GM12878 (cell line): ENCODE results near the gene KRTAP10-5. TPM values are rescaled to one million over a fixed set of nuclear protein-coding genes. Genes with fewer than 3 reads are reported as not detected.

Source experiments
- ATAC-seq: fragments of 200-7000 bp; cut with Tn5 transposase; 3 replicates; pipeline ENCODE4 v1.9.1; 2020; ENCODE audit warnings: mild to moderate bottlenecking, moderate library complexity
- BruUV-seq: library from RNA; stranded (reverse); fragments of 400-500 nt; replicated peaks from 2 replicates; lab custom pipeline; 2021; lab: Mats Ljungman, UMichigan
- CTCF ChIA-PET: fragments of 300-600 bp; sonication (Branson Sonifier 250); formaldehyde crosslinking; extraction: SDS; loops from one replicate; lab custom pipeline; 2021; ENCODE audit warnings: inconsistent platforms; lab: Yijun Ruan, JAX
- POLR2A ChIA-PET: fragments of 350-600 bp; formaldehyde crosslinking; extraction: SDS; loops from one replicate; lab custom pipeline; 2021; ENCODE audit warnings: inconsistent platforms; lab: Charles Lee
- RAD21 ChIA-PET: fragments of 300-600 bp; sonication (Branson Sonifier 250); formaldehyde crosslinking; loops from one replicate; lab custom pipeline; 2023; ENCODE audit warnings: antibody characterized with exemption; ENCODE audit not compliant: unreplicated experiment; lab: Charles Lee
- SMC1A ChIA-PET: fragments of 300-600 bp; sonication (Branson Sonifier 250); formaldehyde crosslinking; loops from one replicate; lab custom pipeline; 2023; ENCODE audit not compliant: unreplicated experiment, uncharacterized antibody; lab: Charles Lee
- DNase-seq: peaks from one replicate; pipeline ENCODE4 v3.0.0-alpha.2; 2011; ENCODE audit warnings: low read depth, low spot score
- FAIRE-seq: peaks from 3 replicates; lab custom pipeline; 2011; peaks lifted over from hg19 to GRCh38; lab: Jason Lieb, UNC
- H2AFZ ChIP-seq: 2 replicates; pipeline ENCODE4 v1.6.0; 2011; ENCODE audit warnings: low read depth, low read length, control low read depth; ENCODE audit not compliant: control insufficient read depth
- H3K27ac ChIP-seq: 2 replicates; pipeline ENCODE4 v1.5.1; 2011; ENCODE audit warnings: control low read depth; ENCODE audit not compliant: control insufficient read depth, insufficient read depth
- H3K27me3 ChIP-seq, 2 experiments: replicated peaks in 1 of 2; 2 replicates each; pipeline versions ENCODE4 v1.6.0 to v1.6.1; 2011; ENCODE audit warnings: low read length in 1 of 2; ENCODE audit not compliant: control insufficient read depth in 2 of 2, insufficient read depth in 2 of 2
- H3K36me3 ChIP-seq, 2 experiments: 2 replicates each; pipeline ENCODE4 v1.5.1; 2011; ENCODE audit warnings: low read length in 1 of 2; ENCODE audit not compliant: control insufficient read depth in 2 of 2, insufficient read depth in 2 of 2
- H3K4me1 ChIP-seq: 2 replicates; pipeline ENCODE4 v1.6.1; 2011; ENCODE audit warnings: mild to moderate bottlenecking, low read length, moderate library complexity, mixed read lengths; ENCODE audit not compliant: control insufficient read depth, insufficient read depth
- H3K4me2 ChIP-seq: 2 replicates; pipeline ENCODE4 v1.6.0; 2011; ENCODE audit warnings: control low read depth; ENCODE audit not compliant: control insufficient read depth, insufficient read depth
- H3K4me3 ChIP-seq: fragments of 200-600 bp; sonication (generic); 2 replicates; pipeline ENCODE4 v1.5.1; 2016
- H3K79me2 ChIP-seq: 2 replicates; pipeline ENCODE4 v1.6.0; 2011; ENCODE audit warnings: low read length; ENCODE audit not compliant: control insufficient read depth, insufficient read depth
- H3K9ac ChIP-seq: 2 replicates; pipeline ENCODE4 v1.8.0; 2011; ENCODE audit warnings: low read length, control low read depth, mixed read lengths; ENCODE audit not compliant: control insufficient read depth, insufficient read depth
- H3K9me3 ChIP-seq: replicated peaks from 3 replicates; pipeline ENCODE4 v1.5.1; 2011; ENCODE audit warnings: mild to moderate bottlenecking, low read length; ENCODE audit not compliant: control insufficient read depth, insufficient read depth
- H4K20me1 ChIP-seq: 2 replicates; pipeline ENCODE4 v1.6.0; 2011; ENCODE audit not compliant: control insufficient read depth, insufficient read depth
- CEBPB ChIP-seq, 2 experiments: fragments of 150-350 bp in 1 of 2; IDR thresholded peaks; 2 replicates each; pipeline ENCODE4 v1.6.1; 2012 to 2014; ENCODE audit warnings: low read depth in 2 of 2, low read length in 2 of 2, borderline replicate concordance in 1 of 2, inconsistent platforms in 1 of 2
- CREM ChIP-seq: IDR thresholded peaks from 2 replicates; pipeline ENCODE4 v1.6.1; 2014; ENCODE audit warnings: antibody characterized with exemption, low read depth
- EP300 ChIP-seq, 2 experiments: fragments of 150-350 bp in 1 of 2; IDR thresholded peaks; 2 replicates each; pipeline ENCODE4 v1.6.1; 2011 to 2012; ENCODE audit warnings: low read depth in 2 of 2, low read length in 2 of 2, borderline replicate concordance in 1 of 2, improper control_type of control experiment in 1 of 2, inconsistent platforms in 1 of 2; ENCODE audit not compliant: control insufficient read depth in 1 of 2
- ETV6 ChIP-seq, 2 experiments: fragments of 450-650 bp in 1 of 2; IDR thresholded peaks in 1 of 2; conservative IDR thresholded peaks in 1 of 2; 2 replicates each; pipeline ENCODE4 v1.6.1; 2014; ENCODE audit warnings: antibody characterized with exemption in 1 of 2, borderline replicate concordance in 1 of 2, low read depth in 1 of 2, mild to moderate bottlenecking in 1 of 2, moderate library complexity in 1 of 2
- FOS ChIP-seq: IDR thresholded peaks from 3 replicates; pipeline ENCODE4 v1.6.1; 2011; ENCODE audit warnings: borderline replicate concordance; ENCODE audit not compliant: insufficient read length; ENCODE audit errors: extremely low read depth
- MXI1 ChIP-seq: fragments of 150-350 bp; IDR thresholded peaks from 2 replicates; pipeline ENCODE4 v1.6.1; 2011; ENCODE audit warnings: low read depth, mild to moderate bottlenecking, inconsistent platforms, low read length, improper control_type of control experiment
- NFXL1 ChIP-seq: fragments of 450-650 bp; IDR thresholded peaks from 2 replicates; pipeline ENCODE4 v1.6.1; 2017; ENCODE audit warnings: antibody characterized with exemption, mild to moderate bottlenecking, borderline replicate concordance
- REST ChIP-seq: IDR thresholded peaks from 2 replicates; pipeline ENCODE4 v1.6.1; 2012; ENCODE audit warnings: mild to moderate bottlenecking, low read depth, low read length
- RFX5 ChIP-seq: IDR thresholded peaks from 2 replicates; pipeline ENCODE4 v1.6.1; 2011; ENCODE audit warnings: low read depth, low read length, improper control_type of control experiment
- STAT1 ChIP-seq: fragments of 450-650 bp; conservative IDR thresholded peaks from 2 replicates; pipeline ENCODE4 v1.6.1; 2014; ENCODE audit warnings: antibody characterized with exemption, mild to moderate bottlenecking
- SUZ12 ChIP-seq: fragments of 200-600 bp; sonication (generic); IDR thresholded peaks from one replicate; pipeline ENCODE4 v1.6.1; 2018; ENCODE audit warnings: antibody characterized with exemption, mild to moderate bottlenecking; ENCODE audit not compliant: unreplicated experiment
- WGBS: methylation state at CpG from one replicate; pipeline ENCODE4 v1.1.6; 2016; ENCODE audit warnings: low lambda C conversion rate; ENCODE audit not compliant: insufficient replicate concordance, insufficient coverage; ENCODE audit errors: missing lambda C conversion rate; 5-methylcytosine and 5-hydroxymethylcytosine counted together
- in situ Hi-C: fragments of 300-500 bp; cut with MboI; formaldehyde crosslinking; loops from 9 replicates; pipeline ENCODE4 v1.14.3; 2018; ENCODE audit warnings: mixed read lengths
- intact Hi-C: fragments of 100-400 bp; cut with micrococcal nuclease; formaldehyde crosslinking; loops from one replicate; pipeline ENCODE4 v1.14.2; 2022; ENCODE audit not compliant: unreplicated experiment
- polyA plus RNA-seq, 11 experiments: library from polyadenylated mRNA; depleted of rRNA in 4 of 11; unstranded in 6 of 11; stranded (reverse) in 5 of 11; fragments of >200 nt; fragmentation: Nextera tagmentation in 4 of 11; fragmentation: Illumina TruSeq in 1 of 11; extraction: Ambion mirVana in 4 of 11; extraction: Trizol in 1 of 11; gene quantifications; 1 replicate in 1 of 11; 2 replicates in 10 of 11; pipeline versions ENCODE4 v1.2.1 to v1.2.3, GENCODE V29; 2011 to 2016; ENCODE audit warnings: inconsistent platforms in 2 of 11, missing spikeins in 2 of 11, low read depth in 1 of 11
- total RNA-seq, 4 experiments: library from RNA; depleted of rRNA in 3 of 4; stranded (reverse); fragments of >200 nt in 3 of 4; fragmentation: Illumina TruSeq in 1 of 4; extraction: Trizol in 1 of 4; gene quantifications; 2 replicates each; pipeline versions ENCODE4 v1.2.1 to v1.2.3, GENCODE V29; 2013 to 2021
- TF ChIP-seq, protein P1 (sequence below): fragments of 150-350 bp; IDR thresholded peaks from 2 replicates; pipeline ENCODE4 v1.6.1; 2016; ENCODE audit warnings: low read depth, low read length
- TF ChIP-seq, protein P2 (sequence below): IDR thresholded peaks from 2 replicates; pipeline ENCODE4 v1.6.1; 2011; ENCODE audit warnings: low read depth, low read length, improper control_type of control experiment, borderline replicate concordance

The KRTAP10-5 gene
- total and polyA plus RNA-seq, 10 of the 15 experiments (the other 5 are each of a cell fraction or from before 2014, with no cell fraction given), result not detected

DNA sequence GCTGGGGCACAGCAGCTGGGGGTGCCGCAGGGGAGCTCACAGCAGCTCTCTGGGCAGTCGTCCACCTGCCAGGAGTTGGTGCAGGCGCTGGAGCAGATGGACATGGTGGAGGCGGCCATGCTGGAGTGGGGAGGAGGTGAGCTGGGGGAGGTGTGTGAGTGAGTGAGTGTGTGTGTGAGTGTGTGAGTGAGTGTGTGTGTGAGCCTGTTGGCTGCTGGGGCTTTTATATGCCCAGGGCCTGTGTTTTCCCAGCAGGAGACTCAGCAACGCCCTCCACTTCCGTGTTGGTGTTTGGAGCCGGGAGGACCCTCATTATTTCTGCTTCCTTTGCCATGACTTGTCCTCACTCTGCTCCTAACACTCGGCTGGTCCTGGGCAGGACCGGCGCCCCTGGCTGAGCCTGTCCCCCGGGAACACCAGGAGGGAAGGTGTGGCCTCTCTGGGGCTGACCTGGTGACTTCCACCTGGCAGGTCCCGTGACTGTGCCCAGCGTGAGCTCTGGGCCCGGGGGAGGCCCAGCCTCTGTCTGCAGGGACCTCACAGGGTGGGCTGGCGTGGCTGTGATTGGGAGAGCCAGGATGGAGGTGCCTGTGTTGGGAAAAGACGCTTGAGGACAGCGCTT lies 29.0 kb downstream of the KRTAP10-5 start, which contains the start of gene KRTAP10-2:
Gene KRTAP10-2, minus strand, starts transcription at position 166 of the 622 bp plus-strand sequence. Its CDS starts 47 bp downstream, at position 119.
- no peak within 1 kb of the TSS for H2AFZ ChIP-seq
- intact Hi-C loops (no loop called here), in situ Hi-C loops (no loop called here)
- no peak within 1 kb of the TSS for H3K4me3 ChIP-seq
- no TSS peak for BruUV-seq
- CTCF ChIA-PET, result no interaction called here
- H3K79me2 ChIP-seq, result no peaks in the 10 kb centered on the region
- POLR2A ChIA-PET, result no interaction called here
- H3K4me2 ChIP-seq, result no peak within 1 kb of the TSS
- no peaks in the 10 kb centered on the region; the same call in 2 of the 3 replicates for H3K9me3 ChIP-seq
- SMC1A ChIA-PET, result no interaction called here
- DNase-seq (no peak), FAIRE-seq (no peak), ATAC-seq (no peak)
- WGBS, result 22% methylated on average over 16 of the region's 17 CpGs
- H3K27ac ChIP-seq, result no peak within 1 kb of the TSS
- no peaks in the 10 kb centered on the region for H3K4me1 ChIP-seq
- RAD21 ChIA-PET, result no interaction called here
- no peaks in the 10 kb centered on the region for H3K27me3 ChIP-seq
- no peak within 1 kb of the TSS for H3K9ac ChIP-seq
- H4K20me1 ChIP-seq, result no peaks in the 10 kb centered on the region
- H3K36me3 ChIP-seq, result no peaks in the 10 kb centered on the region
- no peak for TF ChIP-seq EP300 (IDR thresholded peaks at IDR 0.05; ENCODE audit: borderline replicate concordance in 1 of 2, control insufficient read depth in 1 of 2, low read depth in 2 of 2, low read length in 2 of 2)
- TF ChIP-seq ETV6 (conservative IDR thresholded peaks at IDR 0.05 in 1 of 2, IDR thresholded peaks at IDR 0.05 in 1 of 2; ENCODE audit: borderline replicate concordance in 1 of 2, low read depth in 1 of 2), result no peak
- TF ChIP-seq STAT1, result no peak
- TF ChIP-seq SUZ12, result no peak
- no peak for TF ChIP-seq RFX5
- no peak for TF ChIP-seq CEBPB (IDR thresholded peaks at IDR 0.05; ENCODE audit: borderline replicate concordance in 1 of 2, low read depth in 2 of 2, low read length in 2 of 2)
- no peak for TF ChIP-seq REST
- no peak for TF ChIP-seq FOS
- TF ChIP-seq, protein P1, sequence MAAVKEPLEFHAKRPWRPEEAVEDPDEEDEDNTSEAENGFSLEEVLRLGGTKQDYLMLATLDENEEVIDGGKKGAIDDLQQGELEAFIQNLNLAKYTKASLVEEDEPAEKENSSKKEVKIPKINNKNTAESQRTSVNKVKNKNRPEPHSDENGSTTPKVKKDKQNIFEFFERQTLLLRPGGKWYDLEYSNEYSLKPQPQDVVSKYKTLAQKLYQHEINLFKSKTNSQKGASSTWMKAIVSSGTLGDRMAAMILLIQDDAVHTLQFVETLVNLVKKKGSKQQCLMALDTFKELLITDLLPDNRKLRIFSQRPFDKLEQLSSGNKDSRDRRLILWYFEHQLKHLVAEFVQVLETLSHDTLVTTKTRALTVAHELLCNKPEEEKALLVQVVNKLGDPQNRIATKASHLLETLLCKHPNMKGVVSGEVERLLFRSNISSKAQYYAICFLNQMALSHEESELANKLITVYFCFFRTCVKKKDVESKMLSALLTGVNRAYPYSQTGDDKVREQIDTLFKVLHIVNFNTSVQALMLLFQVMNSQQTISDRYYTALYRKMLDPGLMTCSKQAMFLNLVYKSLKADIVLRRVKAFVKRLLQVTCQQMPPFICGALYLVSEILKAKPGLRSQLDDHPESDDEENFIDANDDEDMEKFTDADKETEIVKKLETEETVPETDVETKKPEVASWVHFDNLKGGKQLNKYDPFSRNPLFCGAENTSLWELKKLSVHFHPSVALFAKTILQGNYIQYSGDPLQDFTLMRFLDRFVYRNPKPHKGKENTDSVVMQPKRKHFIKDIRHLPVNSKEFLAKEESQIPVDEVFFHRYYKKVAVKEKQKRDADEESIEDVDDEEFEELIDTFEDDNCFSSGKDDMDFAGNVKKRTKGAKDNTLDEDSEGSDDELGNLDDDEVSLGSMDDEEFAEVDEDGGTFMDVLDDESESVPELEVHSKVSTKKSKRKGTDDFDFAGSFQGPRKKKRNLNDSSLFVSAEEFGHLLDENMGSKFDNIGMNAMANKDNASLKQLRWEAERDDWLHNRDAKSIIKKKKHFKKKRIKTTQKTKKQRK, result no peak
- TF ChIP-seq MXI1, result no peak
- TF ChIP-seq NFXL1, result no peak
- TF ChIP-seq CREM, result no peak
- TF ChIP-seq, protein P2, sequence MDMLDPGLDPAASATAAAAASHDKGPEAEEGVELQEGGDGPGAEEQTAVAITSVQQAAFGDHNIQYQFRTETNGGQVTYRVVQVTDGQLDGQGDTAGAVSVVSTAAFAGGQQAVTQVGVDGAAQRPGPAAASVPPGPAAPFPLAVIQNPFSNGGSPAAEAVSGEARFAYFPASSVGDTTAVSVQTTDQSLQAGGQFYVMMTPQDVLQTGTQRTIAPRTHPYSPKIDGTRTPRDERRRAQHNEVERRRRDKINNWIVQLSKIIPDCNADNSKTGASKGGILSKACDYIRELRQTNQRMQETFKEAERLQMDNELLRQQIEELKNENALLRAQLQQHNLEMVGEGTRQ, result no peak
